Measurements from ENCODE around the gene DCST1.

The DCST1 gene

DNA sequence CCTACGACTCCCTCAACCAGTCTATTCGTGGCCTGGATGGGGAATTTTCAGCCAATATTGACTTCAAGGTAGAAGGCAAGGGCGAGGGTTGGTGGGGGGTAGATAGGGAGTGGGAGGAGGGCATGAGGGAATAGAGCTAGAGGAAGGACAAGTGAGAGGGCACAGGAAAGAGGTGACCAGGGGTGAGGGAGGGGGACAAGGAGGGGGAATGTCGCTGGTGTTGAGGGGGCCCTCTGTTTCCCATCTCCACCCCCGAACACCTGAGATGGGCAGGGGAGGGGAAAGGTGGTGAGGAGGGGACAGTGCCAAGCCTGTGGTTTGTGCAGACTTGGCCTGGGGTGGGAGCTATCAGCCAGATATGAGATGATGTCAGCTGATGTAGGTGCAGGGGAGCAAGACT, 9.2 kb downstream of the DCST1 start:
- no peaks in the 10 kb centered on the region for H3K27me3 ChIP-seq (ENCODE audit: low read length)
- no peak overlapping the region for H3K9ac ChIP-seq (ENCODE audit: low read length)
- H3K4me2 ChIP-seq (ENCODE audit: low read depth, low read length, poor library complexity, severe bottlenecking), result no peak overlapping the region
- H3K79me2 ChIP-seq (ENCODE audit: insufficient read depth, low read length), result no peaks in the 10 kb centered on the region
- no peaks in the 10 kb centered on the region for H3K9me3 ChIP-seq (ENCODE audit: insufficient read depth, low read length)
- H3K9me2 ChIP-seq (replicated peaks; ENCODE audit: insufficient read depth, low read length), result no peaks in the 10 kb centered on the region
- H3K4me3 ChIP-seq (ENCODE audit: insufficient read depth, low read length, poor library complexity, severe bottlenecking), result no peak overlapping the region
- H3K27ac ChIP-seq (ENCODE audit: low read depth, low read length), result no peak overlapping the region
- TF ChIP-seq, protein P1, sequence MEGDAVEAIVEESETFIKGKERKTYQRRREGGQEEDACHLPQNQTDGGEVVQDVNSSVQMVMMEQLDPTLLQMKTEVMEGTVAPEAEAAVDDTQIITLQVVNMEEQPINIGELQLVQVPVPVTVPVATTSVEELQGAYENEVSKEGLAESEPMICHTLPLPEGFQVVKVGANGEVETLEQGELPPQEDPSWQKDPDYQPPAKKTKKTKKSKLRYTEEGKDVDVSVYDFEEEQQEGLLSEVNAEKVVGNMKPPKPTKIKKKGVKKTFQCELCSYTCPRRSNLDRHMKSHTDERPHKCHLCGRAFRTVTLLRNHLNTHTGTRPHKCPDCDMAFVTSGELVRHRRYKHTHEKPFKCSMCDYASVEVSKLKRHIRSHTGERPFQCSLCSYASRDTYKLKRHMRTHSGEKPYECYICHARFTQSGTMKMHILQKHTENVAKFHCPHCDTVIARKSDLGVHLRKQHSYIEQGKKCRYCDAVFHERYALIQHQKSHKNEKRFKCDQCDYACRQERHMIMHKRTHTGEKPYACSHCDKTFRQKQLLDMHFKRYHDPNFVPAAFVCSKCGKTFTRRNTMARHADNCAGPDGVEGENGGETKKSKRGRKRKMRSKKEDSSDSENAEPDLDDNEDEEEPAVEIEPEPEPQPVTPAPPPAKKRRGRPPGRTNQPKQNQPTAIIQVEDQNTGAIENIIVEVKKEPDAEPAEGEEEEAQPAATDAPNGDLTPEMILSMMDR (IDR thresholded peaks at IDR 0.05; ENCODE audit: insufficient read depth, low read length, poor library complexity, severe bottlenecking), result no peak
- no peak for TF ChIP-seq EZH2phosphoT487 (conservative IDR thresholded peaks at IDR 0.05; ENCODE audit: low read length)
- H3F3A ChIP-seq (ENCODE audit: insufficient read depth), result no peaks in the 10 kb centered on the region
- no peaks in the 10 kb centered on the region for H3K36me3 ChIP-seq (ENCODE audit: low read length)
- H4K20me1 ChIP-seq (ENCODE audit: low read depth, low read length), result no peaks in the 10 kb centered on the region
- no peak overlapping the region for H2AFZ ChIP-seq (ENCODE audit: low read depth, low read length, severe bottlenecking)

DNA sequence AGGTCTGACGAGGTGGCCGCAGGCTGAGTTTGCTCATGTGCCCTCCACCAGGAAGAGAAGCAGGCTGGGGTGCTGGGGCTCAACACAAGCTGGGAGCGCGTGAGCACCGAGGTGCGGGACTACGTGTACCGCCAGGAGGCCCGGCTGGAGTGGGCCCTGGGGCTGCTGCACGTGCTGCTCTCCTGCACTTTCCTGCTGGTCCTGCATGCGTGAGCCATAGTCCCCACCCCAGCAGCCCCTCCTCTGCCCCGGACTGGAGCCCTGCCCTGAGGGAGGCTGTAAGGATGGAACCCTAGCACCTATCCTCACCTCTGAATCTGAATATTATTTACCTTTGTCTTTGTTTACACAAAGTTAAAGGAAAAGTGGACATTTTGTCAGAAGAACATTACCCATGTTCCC, 9.7 kb downstream of the DCST1 start:
- Histone ChIP-seq H3F3A (ENCODE audit: insufficient read depth) (no peaks in the 10 kb centered on the region), H3K27me3 (ENCODE audit: low read length) (no peaks in the 10 kb centered on the region), H3K4me3 (ENCODE audit: insufficient read depth, low read length, poor library complexity, severe bottlenecking) (no peak overlapping the region), H3K9me3 (ENCODE audit: insufficient read depth, low read length) (no peaks in the 10 kb centered on the region), H4K20me1 (ENCODE audit: low read depth, low read length) (no peaks in the 10 kb centered on the region), H3K9me2 (replicated peaks; ENCODE audit: insufficient read depth, low read length) (no peaks in the 10 kb centered on the region), H2AFZ (ENCODE audit: low read depth, low read length, severe bottlenecking) (no peak overlapping the region), H3K4me2 (ENCODE audit: low read depth, low read length, poor library complexity, severe bottlenecking) (no peak overlapping the region), H3K36me3 (ENCODE audit: low read length) (no peaks in the 10 kb centered on the region), H3K27ac (ENCODE audit: low read depth, low read length) (no peak overlapping the region), H3K9ac (ENCODE audit: low read length) (no peak overlapping the region), H3K79me2 (ENCODE audit: insufficient read depth, low read length) (no peaks in the 10 kb centered on the region)
- TF ChIP-seq EZH2phosphoT487 (conservative IDR thresholded peaks at IDR 0.05; ENCODE audit: low read length), result no peak
- TF ChIP-seq, protein P1 (IDR thresholded peaks at IDR 0.05; ENCODE audit: insufficient read depth, low read length, poor library complexity, severe bottlenecking), result no peak

DNA sequence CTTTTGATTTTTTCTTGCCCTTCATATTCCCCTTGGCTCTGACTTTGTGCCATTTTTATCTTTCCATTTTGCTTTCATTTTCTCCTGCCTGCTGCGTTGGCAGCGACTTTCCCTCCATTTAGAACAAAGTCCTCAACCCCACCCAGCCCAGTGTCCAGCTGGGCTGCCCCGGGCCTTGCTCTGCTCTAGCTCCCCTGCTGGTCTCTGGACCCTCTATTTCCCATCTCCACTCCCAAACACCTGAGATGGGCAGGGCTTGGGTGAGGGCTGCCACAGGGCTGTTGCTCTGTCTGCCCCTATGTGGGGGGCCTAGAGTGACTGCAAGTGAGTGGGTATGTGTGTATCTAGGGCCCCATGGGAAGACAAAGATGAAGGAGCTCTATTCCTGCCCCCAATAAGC, 10.2 kb downstream of the DCST1 start:
- no peaks in the 10 kb centered on the region for H3K79me2 ChIP-seq (ENCODE audit: insufficient read depth, low read length)
- H3K9ac ChIP-seq (ENCODE audit: low read length), result no peak overlapping the region

More for the DNA sequence above, 10.2 kb downstream of the DCST1 start:
- H3F3A ChIP-seq (ENCODE audit: insufficient read depth), result no peaks in the 10 kb centered on the region
- no peaks in the 10 kb centered on the region for H3K9me3 ChIP-seq (ENCODE audit: insufficient read depth, low read length)
- H4K20me1 ChIP-seq (ENCODE audit: low read depth, low read length), result no peaks in the 10 kb centered on the region
- H3K4me3 ChIP-seq (ENCODE audit: insufficient read depth, low read length, poor library complexity, severe bottlenecking), result no peak overlapping the region
- no peaks in the 10 kb centered on the region for H3K27me3 ChIP-seq (ENCODE audit: low read length)
- H3K4me2 ChIP-seq (ENCODE audit: low read depth, low read length, poor library complexity, severe bottlenecking), result no peak overlapping the region
- TF ChIP-seq, protein P1 (IDR thresholded peaks at IDR 0.05; ENCODE audit: insufficient read depth, low read length, poor library complexity, severe bottlenecking), result no peak
- TF ChIP-seq EZH2phosphoT487 (conservative IDR thresholded peaks at IDR 0.05; ENCODE audit: low read length), result no peak
- H3K36me3 ChIP-seq (ENCODE audit: low read length), result no peaks in the 10 kb centered on the region
- no peaks in the 10 kb centered on the region for H3K9me2 ChIP-seq (replicated peaks; ENCODE audit: insufficient read depth, low read length)
- H2AFZ ChIP-seq (ENCODE audit: low read depth, low read length, severe bottlenecking), result no peak overlapping the region
- no peak overlapping the region for H3K27ac ChIP-seq (ENCODE audit: low read depth, low read length)
